Esophagus squamous epithelium (tissue), 4 donors: Measurements from ENCODE around the gene FCGR2B.
"Not testable (repeated sequence)": the region's sequence is repeated elsewhere in the genome, so short reads cannot be mapped to it uniquely, and the experiment has no call there.

Source experiments
- POLR2A ChIP-seq, 4 donors: fragments of 450-650 bp; IDR thresholded peaks; one replicate each; pipeline ENCODE4 v1.6.1; 2017; ENCODE audit warnings: antibody characterized with exemption in 4 of 4, mild to moderate bottlenecking in 4 of 4, moderate library complexity in 3 of 4
- TF ChIP-seq, protein P1 (sequence below), 6 experiments: fragments of 450-650 bp in 4 of 6; fragments of 200-600 bp in 2 of 6; sonication (generic) in 2 of 6; IDR thresholded peaks; one replicate each; pipeline ENCODE4 v1.5.1; 2016 to 2019; ENCODE audit warnings: antibody characterized with exemption in 6 of 6, mild to moderate bottlenecking in 4 of 6, moderate library complexity in 4 of 6

DNA sequence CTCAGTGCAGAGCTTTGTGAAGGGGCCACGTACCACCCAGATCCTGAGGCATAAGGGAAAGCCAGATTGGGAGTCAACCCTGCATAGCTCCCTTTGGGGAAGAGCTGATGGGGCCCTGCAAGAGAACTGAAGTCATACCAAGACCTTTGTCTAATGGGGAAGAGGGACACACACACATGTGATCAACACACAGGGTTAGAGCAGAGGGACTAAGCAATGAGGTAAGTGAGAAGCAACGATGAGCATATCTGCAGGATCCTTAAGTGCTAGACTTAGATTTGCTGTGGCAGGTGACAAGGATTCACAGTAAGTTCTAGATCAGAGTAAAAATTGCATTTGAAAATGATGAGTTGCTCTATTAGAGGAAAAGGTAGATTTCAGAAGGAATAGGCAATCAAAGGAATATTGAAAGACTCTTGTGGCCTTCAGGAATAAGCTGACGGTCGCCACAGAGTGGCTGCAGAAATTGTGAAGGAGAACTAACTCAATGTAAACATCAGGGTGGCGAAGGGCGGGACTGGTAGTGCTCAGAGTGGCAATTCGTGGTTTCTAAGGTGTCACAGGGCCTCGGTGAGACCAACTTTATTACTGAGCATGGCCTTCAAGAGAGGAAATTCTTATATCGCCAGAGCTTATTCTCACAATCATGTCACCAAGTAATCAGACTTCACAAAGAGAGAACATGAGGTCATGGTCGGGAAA lies 36.3 kb upstream of the FCGR2B start:
- TF ChIP-seq, protein P1, sequence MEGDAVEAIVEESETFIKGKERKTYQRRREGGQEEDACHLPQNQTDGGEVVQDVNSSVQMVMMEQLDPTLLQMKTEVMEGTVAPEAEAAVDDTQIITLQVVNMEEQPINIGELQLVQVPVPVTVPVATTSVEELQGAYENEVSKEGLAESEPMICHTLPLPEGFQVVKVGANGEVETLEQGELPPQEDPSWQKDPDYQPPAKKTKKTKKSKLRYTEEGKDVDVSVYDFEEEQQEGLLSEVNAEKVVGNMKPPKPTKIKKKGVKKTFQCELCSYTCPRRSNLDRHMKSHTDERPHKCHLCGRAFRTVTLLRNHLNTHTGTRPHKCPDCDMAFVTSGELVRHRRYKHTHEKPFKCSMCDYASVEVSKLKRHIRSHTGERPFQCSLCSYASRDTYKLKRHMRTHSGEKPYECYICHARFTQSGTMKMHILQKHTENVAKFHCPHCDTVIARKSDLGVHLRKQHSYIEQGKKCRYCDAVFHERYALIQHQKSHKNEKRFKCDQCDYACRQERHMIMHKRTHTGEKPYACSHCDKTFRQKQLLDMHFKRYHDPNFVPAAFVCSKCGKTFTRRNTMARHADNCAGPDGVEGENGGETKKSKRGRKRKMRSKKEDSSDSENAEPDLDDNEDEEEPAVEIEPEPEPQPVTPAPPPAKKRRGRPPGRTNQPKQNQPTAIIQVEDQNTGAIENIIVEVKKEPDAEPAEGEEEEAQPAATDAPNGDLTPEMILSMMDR (IDR thresholded peaks at IDR 0.05): not testable (repeated sequence)
- TF ChIP-seq POLR2A (IDR thresholded peaks at IDR 0.05): not testable (repeated sequence)
